ENCODE measurements around the gene NCAPD3.

Gene NCAPD3

GRCh38 chr11:134131628-134132244 lies 92.0 kb downstream of the NCAPD3 start:
- H3K36me3 ChIP-seq, result peaks cover 9% of the 10 kb centered on the region
- peaks cover 3% of the 10 kb centered on the region for H3K9me3 ChIP-seq (ENCODE audit: severe bottlenecking)
- TF ChIP-seq CTCF (IDR thresholded peaks at IDR 0.05; ENCODE audit: low read depth, low read length), result no peak
- DNase-seq, result no peak
- no peak overlapping the region for H3K27ac ChIP-seq
- no peaks in the 10 kb centered on the region for H3K27me3 ChIP-seq (ENCODE audit: insufficient read depth, low read depth, severe bottlenecking)
- no peak overlapping the region for H3K4me3 ChIP-seq (ENCODE audit: low read depth, low read length)

- Histone ChIP-seq H3K27me3 (ENCODE audit: insufficient read depth, low read depth, severe bottlenecking) (no peaks in the 10 kb centered on the region), H3K9me3 (ENCODE audit: severe bottlenecking) (no peaks in the 10 kb centered on the region), H3K4me3 (ENCODE audit: low read depth, low read length) (no peak overlapping the region), H3K27ac (no peak overlapping the region), H3K36me3 (peaks cover 9% of the 10 kb centered on the region)
- DNase-seq, result no peak
- no peak for TF ChIP-seq CTCF (IDR thresholded peaks at IDR 0.05; ENCODE audit: low read depth, low read length)
Observed at GRCh38 chr11:134126217-134126822, 97.4 kb downstream of the NCAPD3 start.

GRCh38 chr11:134125507-134125906 lies 98.3 kb downstream of the NCAPD3 start:
- Histone ChIP-seq H3K9me3 (ENCODE audit: severe bottlenecking) (no peaks in the 10 kb centered on the region), H3K27me3 (ENCODE audit: insufficient read depth, low read depth, severe bottlenecking) (no peaks in the 10 kb centered on the region), H3K27ac (no peak overlapping the region), H3K36me3 (peaks cover 10% of the 10 kb centered on the region), H3K4me3 (ENCODE audit: low read depth, low read length) (no peak overlapping the region)
- TF ChIP-seq CTCF (IDR thresholded peaks at IDR 0.05; ENCODE audit: low read depth, low read length), result no peak
- DNase-seq, result no peak

- H3K36me3 ChIP-seq, result peaks cover 13% of the 10 kb centered on the region
- no peak overlapping the region for H3K27ac ChIP-seq
- H3K9me3 ChIP-seq (ENCODE audit: severe bottlenecking), result no peaks in the 10 kb centered on the region
- no peak overlapping the region for H3K4me3 ChIP-seq (ENCODE audit: low read depth, low read length)
- no peak for DNase-seq
- TF ChIP-seq CTCF (IDR thresholded peaks at IDR 0.05; ENCODE audit: low read depth, low read length), result no peak
- H3K27me3 ChIP-seq (ENCODE audit: insufficient read depth, low read depth, severe bottlenecking), result no peaks in the 10 kb centered on the region
Observed at GRCh38 chr11:134124660-134125451, 98.9 kb downstream of the NCAPD3 start.

- TF ChIP-seq CTCF (IDR thresholded peaks at IDR 0.05; ENCODE audit: low read depth, low read length), result no peak
- DNase-seq, result no peak
- Histone ChIP-seq H3K36me3 (peaks cover 7% of the 10 kb centered on the region), H3K27ac (no peak overlapping the region), H3K27me3 (ENCODE audit: insufficient read depth, low read depth, severe bottlenecking) (no peaks in the 10 kb centered on the region), H3K9me3 (ENCODE audit: severe bottlenecking) (no peaks in the 10 kb centered on the region), H3K4me3 (ENCODE audit: low read depth, low read length) (no peak overlapping the region)
Observed at GRCh38 chr11:134120921-134121526, 102.7 kb downstream of the NCAPD3 start.

All from WERI-Rb-1 (cell line).